Measurements from ENCODE around the gene SP7. TPM values are rescaled to one million over a fixed set of nuclear protein-coding genes. Genes with fewer than 3 reads are reported as not detected.
"Not testable (repeated sequence)": the region's sequence is repeated elsewhere in the genome, so short reads cannot be mapped to it uniquely, and the experiment has no call there.

The SP7 gene
- total RNA-seq, 1 donor from 2014 or later = 0.07 TPM

GRCh38 chr12:53365245-53365904 is 29.2 kb upstream of the SP7 start:
- Mint-ChIP-seq H3K36me3 (ENCODE audit: low read depth) (no peaks in the 10 kb centered on the region), H3K27me3 (ENCODE audit: low read depth) (no peaks in the 10 kb centered on the region), H3K4me3 (no peak overlapping the region), H3K4me1 (peaks cover 1% of the 10 kb centered on the region), H3K9me3 (no peaks in the 10 kb centered on the region), H3K27ac (ENCODE audit: unreplicated experiment) (no peak overlapping the region)
- no peak for TF ChIP-seq CTCF (conservative IDR thresholded peaks at IDR 0.05)
- no peak for DNase-seq (ENCODE audit: low read depth, low spot score)

GRCh38 chr12:53361638-53362037 is 25.5 kb upstream of the SP7 start:
- not testable (repeated sequence) for H3K36me3 Mint-ChIP-seq (ENCODE audit: low read depth); H3K4me1 Mint-ChIP-seq; H3K9me3 Mint-ChIP-seq; DNase-seq (ENCODE audit: low read depth, low spot score); H3K27me3 Mint-ChIP-seq (ENCODE audit: low read depth); H3K27ac Mint-ChIP-seq (ENCODE audit: unreplicated experiment); H3K4me3 Mint-ChIP-seq

GRCh38 chr12:53358836-53359419 is 22.8 kb upstream of the SP7 start:
- H3K4me3 Mint-ChIP-seq = no peak overlapping the region
- no peak for TF ChIP-seq CTCF (conservative IDR thresholded peaks at IDR 0.05)

GRCh38 chr12:53355121-53355520 is 19.0 kb upstream of the SP7 start:
- TF ChIP-seq CTCF (conservative IDR thresholded peaks at IDR 0.05) = no peak
- Mint-ChIP-seq H3K4me1 (peaks cover 10% of the 10 kb centered on the region), H3K36me3 (ENCODE audit: low read depth) (no peaks in the 10 kb centered on the region), H3K27ac (ENCODE audit: unreplicated experiment) (no peak overlapping the region), H3K27me3 (ENCODE audit: low read depth) (no peaks in the 10 kb centered on the region), H3K4me3 (no peak overlapping the region), H3K9me3 (no peaks in the 10 kb centered on the region)
- no peak for DNase-seq (ENCODE audit: low read depth, low spot score)

More at GRCh38 chr12:53358836-53359419, 22.8 kb upstream of the SP7 start:
- Mint-ChIP-seq H3K36me3 (ENCODE audit: low read depth) (no peaks in the 10 kb centered on the region), H3K27ac (ENCODE audit: unreplicated experiment) (no peak overlapping the region), H3K27me3 (ENCODE audit: low read depth) (no peaks in the 10 kb centered on the region), H3K4me1 (peaks cover 3% of the 10 kb centered on the region), H3K9me3 (no peaks in the 10 kb centered on the region)
- DNase-seq (ENCODE audit: low read depth, low spot score) = no peak

- Mint-ChIP-seq H3K27ac (ENCODE audit: unreplicated experiment) (no peak overlapping the region), H3K36me3 (ENCODE audit: low read depth) (no peaks in the 10 kb centered on the region), H3K27me3 (ENCODE audit: low read depth) (no peaks in the 10 kb centered on the region), H3K4me3 (no peak overlapping the region), H3K9me3 (no peaks in the 10 kb centered on the region), H3K4me1 (peaks cover 6% of the 10 kb centered on the region)
- no peak for TF ChIP-seq CTCF (conservative IDR thresholded peaks at IDR 0.05)
- DNase-seq (ENCODE audit: low read depth, low spot score) = no peak
Observed at GRCh38 chr12:53353257-53353655, 17.1 kb upstream of the SP7 start.
